ENCODE measurements around the gene TNFSF4. TPM values are rescaled to one million over a fixed set of nuclear protein-coding genes. Genes with fewer than 3 reads are reported as not detected.
"Not testable (repeated sequence)": the region's sequence is repeated elsewhere in the genome, so short reads cannot be mapped to it uniquely, and the experiment has no call there.

Gene TNFSF4
- polyA plus RNA-seq, 1 of the 3 experiments (the other 2 are of a cell fraction) = 25.9 TPM

- H2AFZ ChIP-seq (ENCODE audit: low read depth) = no peak overlapping the region
- H3K4me2 ChIP-seq = no peak overlapping the region
- H3K27me3 ChIP-seq (ENCODE audit: insufficient read depth) = no peaks in the 10 kb centered on the region
- H3K4me3 ChIP-seq (ENCODE audit: low read depth in 2 of 2, low read length in 1 of 2) = no peak overlapping the region
- no peaks in the 10 kb centered on the region for H3K9me3 ChIP-seq
- POLR2A ChIA-PET = no interaction called here
- CTCF ChIA-PET = interaction anchor here (1.0 kb wide), 1 partner anchor 15 kb away, joined by 4 read pairs; no protein-coding TSS in a partner anchor
- H3K36me3 ChIP-seq (replicated peaks in 1 of 2; ENCODE audit: control insufficient read depth in 1 of 2, insufficient read depth in 2 of 2, low read length in 1 of 2) = no peaks in the 10 kb centered on the region
- no peak overlapping the region for H3K27ac ChIP-seq (ENCODE audit: low read depth in 2 of 2, low read length in 1 of 2)
- no peak overlapping the region for H3K9ac ChIP-seq
- H3K9me2 ChIP-seq = no peaks in the 10 kb centered on the region
- H4K20me1 ChIP-seq (ENCODE audit: insufficient read depth) = no peaks in the 10 kb centered on the region
- no peaks in the 10 kb centered on the region for H3F3A ChIP-seq (replicated peaks; ENCODE audit: insufficient read depth)
- H3K79me2 ChIP-seq (ENCODE audit: insufficient read depth) = no peaks in the 10 kb centered on the region
- TF ChIP-seq RCOR1 (IDR thresholded peaks at IDR 0.05; ENCODE audit: low read length) (no peak), YY1 (IDR thresholded peaks at IDR 0.05; ENCODE audit: low read depth) (no peak), RFX5 (IDR thresholded peaks at IDR 0.05; ENCODE audit: low read length) (no peak), NRF1 (IDR thresholded peaks at IDR 0.05; ENCODE audit: low read depth, low read length) (no peak), TEAD4 (IDR thresholded peaks at IDR 0.05; ENCODE audit: borderline replicate concordance, insufficient read depth) (no peak), FOSL2 (IDR thresholded peaks at IDR 0.05; ENCODE audit: borderline replicate concordance, low read depth) (no peak), JUND (IDR thresholded peaks at IDR 0.05) (no peak), NFIC (IDR thresholded peaks at IDR 0.05; ENCODE audit: borderline replicate concordance) (no peak), FOXM1 (IDR thresholded peaks at IDR 0.05; ENCODE audit: low read depth) (no peak), FOXJ3 (CRISPR knock-in tag; IDR thresholded peaks at IDR 0.05) (no peak), MXI1 (IDR thresholded peaks at IDR 0.05; ENCODE audit: low read depth, low read length) (no peak), RAD21 (IDR thresholded peaks at IDR 0.05; ENCODE audit: low read length) (no peak), GABPA (IDR thresholded peaks at IDR 0.05; ENCODE audit: low read depth) (no peak), MAX (IDR thresholded peaks at IDR 0.05; ENCODE audit: low read depth) (no peak), ELF1 (IDR thresholded peaks at IDR 0.05) (no peak), RXRA (IDR thresholded peaks at IDR 0.05; ENCODE audit: borderline replicate concordance, low read depth) (no peak), EZH2phosphoT487 (IDR thresholded peaks at IDR 0.05; ENCODE audit: borderline replicate concordance, low read depth) (no peak)
- TF ChIP-seq, protein P1, sequence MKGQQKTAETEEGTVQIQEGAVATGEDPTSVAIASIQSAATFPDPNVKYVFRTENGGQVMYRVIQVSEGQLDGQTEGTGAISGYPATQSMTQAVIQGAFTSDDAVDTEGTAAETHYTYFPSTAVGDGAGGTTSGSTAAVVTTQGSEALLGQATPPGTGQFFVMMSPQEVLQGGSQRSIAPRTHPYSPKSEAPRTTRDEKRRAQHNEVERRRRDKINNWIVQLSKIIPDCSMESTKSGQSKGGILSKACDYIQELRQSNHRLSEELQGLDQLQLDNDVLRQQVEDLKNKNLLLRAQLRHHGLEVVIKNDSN (IDR thresholded peaks at IDR 0.05; ENCODE audit: borderline replicate concordance, low read depth) = no peak
- no peak for DNase-seq
- H3K4me1 ChIP-seq (ENCODE audit: control insufficient read depth in 1 of 2, insufficient read depth in 2 of 2, low read depth in 1 of 2, low read length in 1 of 2) = no peaks in the 10 kb centered on the region
- 50% methylated on average over 4 of the region's 4 CpGs for WGBS (ENCODE audit: low lambda C conversion rate)
These were observed 27.8 kb upstream of the TNFSF4 start for GRCh38 chr1:173234899-173235298.

DNA sequence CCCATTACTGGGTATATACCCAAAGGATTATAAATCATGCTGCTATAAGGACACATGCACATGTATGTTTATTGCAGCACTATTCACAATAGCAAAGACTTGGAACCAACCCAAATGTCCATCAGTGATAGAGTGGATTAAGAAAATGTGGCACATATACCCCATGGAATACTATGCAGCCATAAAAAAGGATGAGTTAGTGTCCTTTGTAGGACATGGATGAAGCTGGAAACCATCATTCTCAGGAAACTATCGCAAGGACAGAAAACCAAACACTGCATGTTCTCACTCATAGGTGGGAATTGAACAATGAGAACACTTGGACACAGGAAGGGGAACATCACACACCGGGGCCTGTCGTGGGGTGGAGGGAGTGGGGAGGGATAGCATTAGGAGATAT is 27.3 kb upstream of the TNFSF4 start:
- H3K27ac ChIP-seq (ENCODE audit: low read depth in 2 of 2, low read length in 1 of 2); H3K4me2 ChIP-seq; H3K79me2 ChIP-seq (ENCODE audit: insufficient read depth); H3F3A ChIP-seq (replicated peaks; ENCODE audit: insufficient read depth); POLR2A ChIA-PET; H3K27me3 ChIP-seq (ENCODE audit: insufficient read depth); H3K9me3 ChIP-seq; CTCF ChIA-PET; H3K9ac ChIP-seq; DNase-seq; H3K4me1 ChIP-seq (ENCODE audit: control insufficient read depth in 1 of 2, insufficient read depth in 2 of 2, low read depth in 1 of 2, low read length in 1 of 2); H2AFZ ChIP-seq (ENCODE audit: low read depth); H3K36me3 ChIP-seq (replicated peaks in 1 of 2; ENCODE audit: control insufficient read depth in 1 of 2, insufficient read depth in 2 of 2, low read length in 1 of 2); H3K9me2 ChIP-seq; H4K20me1 ChIP-seq (ENCODE audit: insufficient read depth); H3K4me3 ChIP-seq (ENCODE audit: low read depth in 2 of 2, low read length in 1 of 2): not testable (repeated sequence)
- 38% methylated on average over 3 of the region's 3 CpGs for WGBS (ENCODE audit: low lambda C conversion rate)

GRCh38 chr1:173229031-173229430 is 21.9 kb upstream of the TNFSF4 start:
- DNase-seq, POLR2A ChIA-PET: not testable (repeated sequence)
- CTCF ChIA-PET = interaction anchor here (0.6 kb wide), 1 partner anchor 264 kb away, joined by 3 read pairs; no protein-coding TSS in a partner anchor

More at GRCh38 chr1:173229031-173229430, 21.9 kb upstream of the TNFSF4 start:
- 44% methylated on average over 3 of the region's 3 CpGs for WGBS (ENCODE audit: low lambda C conversion rate)
- H3K9ac ChIP-seq; H3K79me2 ChIP-seq (ENCODE audit: insufficient read depth); H2AFZ ChIP-seq (ENCODE audit: low read depth); H3K36me3 ChIP-seq (replicated peaks in 1 of 2; ENCODE audit: control insufficient read depth in 1 of 2, insufficient read depth in 2 of 2, low read length in 1 of 2); H3F3A ChIP-seq (replicated peaks; ENCODE audit: insufficient read depth); H3K4me2 ChIP-seq; H3K9me3 ChIP-seq; H3K4me3 ChIP-seq (ENCODE audit: low read depth in 2 of 2, low read length in 1 of 2); H3K27ac ChIP-seq (ENCODE audit: low read depth in 2 of 2, low read length in 1 of 2); H3K4me1 ChIP-seq (ENCODE audit: control insufficient read depth in 1 of 2, insufficient read depth in 2 of 2, low read depth in 1 of 2, low read length in 1 of 2); H4K20me1 ChIP-seq (ENCODE audit: insufficient read depth); H3K9me2 ChIP-seq; H3K27me3 ChIP-seq (ENCODE audit: insufficient read depth): not testable (repeated sequence)

All from SK-N-SH (cell line).